AG04449 (cell line): Measurements from ENCODE around the gene PBRM1.

Source experiments
- CTCF ChIA-PET: fragments of 350-600 bp; formaldehyde crosslinking; extraction: SDS; loops from one replicate; lab custom pipeline; 2021; ENCODE audit warnings: antibody characterized with exemption; lab: Yijun Ruan, JAX
- POLR2A ChIA-PET: fragments of 400-600, 350-600 bp; formaldehyde crosslinking; extraction: SDS; loops from one replicate; lab custom pipeline; 2020; ENCODE audit warnings: antibody characterized with exemption, inconsistent platforms; lab: Yijun Ruan, JAX
- DNase-seq: peaks from one replicate; pipeline ENCODE4 v3.0.0-alpha.2; 2010; ENCODE audit warnings: low read depth, low spot score
- H3K4me3 ChIP-seq: 2 replicates; pipeline ENCODE4 v1.5.1; 2011; ENCODE audit warnings: low read depth, mild to moderate bottlenecking, control low read depth, low read length
- TF ChIP-seq, protein P1 (sequence below): IDR thresholded peaks from one replicate; pipeline ENCODE4 v1.5.1; 2011; ENCODE audit warnings: mild to moderate bottlenecking, moderate library complexity, low read length, control low read depth, inconsistent platforms; ENCODE audit not compliant: insufficient read depth; ENCODE audit errors: missing control alignments

Gene PBRM1

DNA sequence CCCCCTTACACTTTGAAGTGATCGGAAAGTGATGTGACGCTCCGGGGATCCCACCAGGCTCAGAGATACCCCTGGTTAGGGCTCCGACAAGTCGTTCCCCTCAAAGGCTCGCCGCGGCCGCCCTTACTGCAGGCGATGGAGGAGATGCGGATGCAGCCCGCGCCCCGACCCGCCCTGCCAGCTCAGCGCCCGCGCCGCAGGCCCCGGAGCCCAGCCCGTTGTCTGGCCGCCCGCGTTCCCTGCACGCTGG, 19.6 kb upstream of the PBRM1 start:
- peak overlapping the region; percentile 99 for H3K4me3 ChIP-seq
- ChIA-PET POLR2A (interaction anchor here (1.0 to 1.5 kb wide), 4 partner anchors 11 to 35 kb away, joined by 3 to 5 read pairs (median 3); no protein-coding TSS in a partner anchor), CTCF (interaction anchor here (2.1 kb wide), 1 partner anchor 12 kb away, joined by 7 read pairs; no protein-coding TSS in a partner anchor)
- TF ChIP-seq, protein P1, sequence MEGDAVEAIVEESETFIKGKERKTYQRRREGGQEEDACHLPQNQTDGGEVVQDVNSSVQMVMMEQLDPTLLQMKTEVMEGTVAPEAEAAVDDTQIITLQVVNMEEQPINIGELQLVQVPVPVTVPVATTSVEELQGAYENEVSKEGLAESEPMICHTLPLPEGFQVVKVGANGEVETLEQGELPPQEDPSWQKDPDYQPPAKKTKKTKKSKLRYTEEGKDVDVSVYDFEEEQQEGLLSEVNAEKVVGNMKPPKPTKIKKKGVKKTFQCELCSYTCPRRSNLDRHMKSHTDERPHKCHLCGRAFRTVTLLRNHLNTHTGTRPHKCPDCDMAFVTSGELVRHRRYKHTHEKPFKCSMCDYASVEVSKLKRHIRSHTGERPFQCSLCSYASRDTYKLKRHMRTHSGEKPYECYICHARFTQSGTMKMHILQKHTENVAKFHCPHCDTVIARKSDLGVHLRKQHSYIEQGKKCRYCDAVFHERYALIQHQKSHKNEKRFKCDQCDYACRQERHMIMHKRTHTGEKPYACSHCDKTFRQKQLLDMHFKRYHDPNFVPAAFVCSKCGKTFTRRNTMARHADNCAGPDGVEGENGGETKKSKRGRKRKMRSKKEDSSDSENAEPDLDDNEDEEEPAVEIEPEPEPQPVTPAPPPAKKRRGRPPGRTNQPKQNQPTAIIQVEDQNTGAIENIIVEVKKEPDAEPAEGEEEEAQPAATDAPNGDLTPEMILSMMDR = no peak
- no peak for DNase-seq

DNA sequence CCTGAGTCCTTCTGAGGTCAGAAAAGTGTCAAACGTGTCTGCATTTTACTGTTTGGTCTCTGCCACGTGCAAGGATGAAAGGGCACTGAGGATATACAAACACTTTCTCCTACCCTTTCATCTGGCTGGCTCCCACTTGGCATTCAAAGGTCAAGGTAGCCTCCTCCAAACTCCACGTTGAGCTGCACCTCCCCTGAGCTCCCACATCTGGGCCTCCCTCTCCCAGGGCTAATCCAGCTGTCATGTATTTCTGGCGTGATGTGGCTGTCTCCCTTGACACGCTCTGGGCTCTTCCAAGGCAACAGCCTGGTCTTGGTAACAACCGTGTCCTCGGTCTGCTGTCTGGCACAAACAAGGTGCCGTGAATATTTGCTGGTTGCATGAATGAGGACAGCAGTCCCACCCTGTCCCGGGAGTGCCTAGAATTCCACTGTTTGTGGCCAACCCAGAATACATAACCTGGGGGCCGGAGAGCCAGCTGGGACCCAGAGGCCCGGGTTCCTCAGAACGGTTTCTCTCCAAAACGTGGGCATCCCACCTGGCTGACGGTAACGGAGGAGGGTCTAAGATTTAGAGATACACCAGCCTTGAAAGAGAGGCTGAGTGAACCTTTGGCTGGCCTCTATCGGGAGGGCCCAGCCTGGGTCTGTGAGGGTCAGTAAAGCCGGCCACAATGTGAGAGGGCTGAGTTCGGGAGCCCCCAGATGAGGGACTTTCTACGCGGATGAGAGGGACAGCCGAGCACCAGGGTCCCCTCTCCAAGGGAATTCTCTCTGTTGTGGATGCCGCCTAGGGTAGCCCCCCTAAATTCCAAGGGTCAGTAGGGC, 19.1 kb upstream of the PBRM1 start:
- CTCF ChIA-PET = interaction anchor here (2.1 kb wide), 1 partner anchor 12 kb away, joined by 7 read pairs; no protein-coding TSS in a partner anchor
- DNase-seq = no peak
- H3K4me3 ChIP-seq = peak overlapping the region; percentile 99
- TF ChIP-seq, protein P1 = no peak
- POLR2A ChIA-PET = interaction anchor here (0.7 to 1.4 kb wide), 4 partner anchors 12 to 216 kb away, joined by 3 read pairs; no protein-coding TSS in a partner anchor

DNA sequence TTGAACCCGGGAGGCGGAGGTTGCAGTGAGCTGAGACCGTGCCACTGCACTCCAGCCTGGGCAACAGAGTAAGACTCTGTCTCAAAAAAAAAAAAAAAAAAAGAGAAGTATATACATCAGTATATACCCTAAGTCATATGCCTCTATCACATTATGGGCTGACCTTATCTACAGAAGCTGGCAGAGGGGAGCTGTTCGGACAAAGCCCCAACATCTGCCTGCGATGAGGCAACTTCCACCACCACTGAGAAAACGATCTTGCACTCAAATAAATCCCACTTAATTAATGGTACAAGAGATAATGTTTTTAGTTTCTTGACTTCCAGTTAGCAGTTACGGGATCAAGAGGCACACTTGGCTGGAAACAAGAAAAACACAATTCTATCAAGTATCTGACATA, 17.6 kb upstream of the PBRM1 start:
- ChIA-PET POLR2A (interaction anchor here (1.0 kb wide), 1 partner anchor 14 kb away, joined by 3 read pairs; no protein-coding TSS in a partner anchor), CTCF (no interaction called here)
- no peak for DNase-seq
- TF ChIP-seq, protein P1 = no peak
- no peak overlapping the region for H3K4me3 ChIP-seq

DNA sequence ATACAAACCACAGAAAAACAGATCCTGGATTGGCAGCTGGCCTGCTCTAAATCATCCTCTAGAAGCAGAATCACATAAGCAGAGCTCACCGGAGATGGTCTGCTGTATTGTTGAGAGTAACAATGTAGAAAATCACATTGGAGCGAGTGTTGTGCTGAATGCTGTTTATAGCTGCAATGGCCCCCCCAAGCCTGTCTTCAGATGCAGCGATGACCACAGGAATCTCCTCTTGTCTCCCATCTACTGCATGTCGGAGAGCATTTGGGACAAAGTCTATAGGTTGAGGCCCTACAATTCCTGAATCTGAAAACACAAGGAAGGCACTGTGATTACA, 11.9 kb upstream of the PBRM1 start:
- ChIA-PET POLR2A (interaction anchor here (1.2 kb wide), 1 partner anchor 9 kb away, joined by 5 read pairs; no protein-coding TSS in a partner anchor), CTCF (interaction anchor here (0.9 kb wide), 1 partner anchor 250 kb away, joined by 3 read pairs; no protein-coding TSS in a partner anchor)
- DNase-seq = no peak
- TF ChIP-seq, protein P1 = no peak
- H3K4me3 ChIP-seq = no peak overlapping the region

DNA sequence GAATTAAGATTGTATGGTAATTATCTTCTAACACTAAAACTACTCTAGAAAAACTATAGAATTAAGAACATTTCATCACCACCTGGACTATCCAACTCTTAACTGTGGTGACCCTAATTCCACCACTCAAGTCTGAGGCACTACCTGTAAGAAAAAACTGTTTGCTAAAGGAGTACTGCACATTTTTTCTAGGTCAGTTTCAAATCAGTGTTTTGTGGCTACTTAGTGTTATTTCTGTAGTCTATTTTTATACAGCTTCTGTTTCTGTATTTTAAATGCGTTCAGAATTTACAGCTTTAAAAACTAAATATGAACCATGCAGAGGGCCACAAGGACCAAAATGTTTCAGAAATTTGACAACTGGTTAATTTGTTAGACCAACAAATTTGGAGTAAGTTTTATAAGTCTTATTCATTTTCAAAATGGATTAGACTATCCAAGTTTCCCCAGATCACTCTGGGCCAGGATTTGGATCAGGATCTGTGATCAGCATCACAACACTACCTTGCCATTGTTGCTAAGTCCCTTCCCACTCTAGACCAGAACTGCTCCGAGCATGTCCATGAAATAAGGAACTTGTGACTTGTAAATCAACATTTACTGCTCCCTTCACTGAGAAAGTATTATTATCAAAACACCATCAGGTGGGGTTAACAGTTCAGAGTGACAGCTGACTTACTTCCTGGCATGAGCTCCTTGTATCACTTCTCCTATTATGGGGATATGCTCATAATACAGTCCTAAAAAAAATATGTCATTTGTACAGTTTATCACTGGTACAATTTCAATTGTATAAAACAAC, 11.3 kb upstream of the PBRM1 start:
- POLR2A ChIA-PET = interaction anchor here (1.2 kb wide), 1 partner anchor 9 kb away, joined by 5 read pairs; no protein-coding TSS in a partner anchor
- CTCF ChIA-PET = interaction anchor here (0.9 kb wide), 1 partner anchor 249 kb away, joined by 3 read pairs; no protein-coding TSS in a partner anchor
- TF ChIP-seq, protein P1 = no peak
- no peak for DNase-seq
- no peak overlapping the region for H3K4me3 ChIP-seq
